HG03135 (cell line): ENCODE data around the gene OLFML1.

Experiments
- ATAC-seq: cut with Tn5 transposase; IDR thresholded peaks from one replicate; pipeline ENCODE4 v1.9.1; 2021; ENCODE audit warnings: mild to moderate bottlenecking, moderate library complexity; ENCODE audit not compliant: unreplicated experiment

OLFML1 gene

DNA sequence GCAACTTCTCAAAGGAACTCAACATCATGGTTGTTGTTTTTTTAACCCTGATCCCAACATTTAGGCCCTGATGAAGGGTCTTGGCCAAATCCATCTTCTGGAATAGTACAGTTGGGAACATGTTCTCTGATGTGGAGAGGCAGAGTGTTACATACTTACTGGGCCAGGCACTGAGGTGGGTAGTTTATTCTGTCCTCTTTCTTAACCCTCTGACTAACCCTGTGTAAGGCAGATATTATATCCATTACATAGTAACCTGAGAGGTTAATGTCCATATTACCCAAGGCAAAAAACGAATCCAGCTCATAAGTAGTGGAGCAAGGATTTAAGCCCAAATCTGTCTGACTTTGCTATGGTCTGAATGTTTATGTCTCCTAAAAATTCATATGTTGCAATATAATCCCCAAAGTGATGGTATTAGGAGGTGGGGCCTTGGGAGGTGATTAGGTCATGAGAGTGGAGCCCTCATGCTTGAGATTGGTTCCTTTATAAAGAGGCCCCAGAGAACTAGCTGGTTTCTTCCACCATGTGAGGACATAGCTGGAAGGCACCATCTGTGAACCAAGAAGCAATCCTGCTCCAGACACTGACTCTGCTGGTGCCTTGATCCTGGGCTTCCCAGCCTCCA is 44.8 kb downstream of the OLFML1 start:
- no peak for ATAC-seq

DNA sequence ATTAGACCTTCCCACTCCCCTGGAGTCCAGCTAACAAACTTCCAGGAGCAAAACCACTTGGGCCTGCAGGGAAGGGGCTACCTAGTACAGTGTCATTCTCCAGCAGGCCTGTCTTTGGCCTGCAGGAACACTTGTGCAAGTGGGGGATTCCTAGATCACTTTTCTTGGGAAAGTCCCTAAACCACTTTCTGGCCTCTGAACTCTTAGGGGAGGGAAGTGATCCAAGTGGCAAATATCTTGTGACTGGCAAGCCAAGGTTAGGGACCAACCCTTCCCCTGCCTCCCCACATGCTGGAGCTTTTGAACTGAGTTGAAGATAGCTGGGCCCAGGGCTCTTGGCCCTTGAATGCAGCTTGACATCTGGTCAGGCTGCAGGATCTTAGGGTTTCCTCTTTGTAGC is 45.7 kb downstream of the OLFML1 start:
- ATAC-seq: no peak

DNA sequence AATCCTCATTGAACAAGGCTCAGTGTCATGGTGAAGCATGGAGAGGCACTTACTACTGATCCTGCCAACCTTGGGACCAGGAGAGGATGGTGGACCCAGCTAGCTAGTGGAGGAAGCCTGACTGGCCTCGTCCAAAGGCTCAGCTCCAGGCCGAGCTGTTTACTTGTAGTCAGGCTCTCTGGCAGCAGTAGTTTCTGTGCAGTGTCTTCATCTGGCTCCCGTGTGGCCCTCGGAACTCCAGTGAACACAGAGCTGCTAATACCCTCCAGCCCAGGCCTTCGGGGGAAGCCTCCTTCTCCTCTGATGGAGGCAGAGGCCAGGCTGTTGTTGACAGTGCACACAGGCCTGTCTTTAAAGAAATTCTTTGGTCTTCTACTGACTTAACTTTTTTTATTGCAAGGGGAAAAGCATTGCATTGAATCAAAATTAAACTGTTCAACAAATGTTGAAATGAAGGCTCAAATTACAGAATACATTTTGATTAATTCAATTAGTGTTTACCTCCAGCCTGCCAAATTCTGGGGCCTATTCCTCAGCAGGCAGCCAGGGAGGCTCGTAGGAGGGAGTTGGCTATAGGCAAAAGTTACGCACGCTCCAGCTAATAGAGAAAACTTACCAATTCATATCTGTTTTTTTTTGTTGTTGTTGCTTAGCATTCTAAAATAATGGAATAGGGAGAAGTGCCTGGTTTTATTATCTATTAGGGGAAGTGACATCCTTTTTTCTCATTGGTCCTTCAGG is 47.3 kb downstream of the OLFML1 start:
- no peak for ATAC-seq

DNA sequence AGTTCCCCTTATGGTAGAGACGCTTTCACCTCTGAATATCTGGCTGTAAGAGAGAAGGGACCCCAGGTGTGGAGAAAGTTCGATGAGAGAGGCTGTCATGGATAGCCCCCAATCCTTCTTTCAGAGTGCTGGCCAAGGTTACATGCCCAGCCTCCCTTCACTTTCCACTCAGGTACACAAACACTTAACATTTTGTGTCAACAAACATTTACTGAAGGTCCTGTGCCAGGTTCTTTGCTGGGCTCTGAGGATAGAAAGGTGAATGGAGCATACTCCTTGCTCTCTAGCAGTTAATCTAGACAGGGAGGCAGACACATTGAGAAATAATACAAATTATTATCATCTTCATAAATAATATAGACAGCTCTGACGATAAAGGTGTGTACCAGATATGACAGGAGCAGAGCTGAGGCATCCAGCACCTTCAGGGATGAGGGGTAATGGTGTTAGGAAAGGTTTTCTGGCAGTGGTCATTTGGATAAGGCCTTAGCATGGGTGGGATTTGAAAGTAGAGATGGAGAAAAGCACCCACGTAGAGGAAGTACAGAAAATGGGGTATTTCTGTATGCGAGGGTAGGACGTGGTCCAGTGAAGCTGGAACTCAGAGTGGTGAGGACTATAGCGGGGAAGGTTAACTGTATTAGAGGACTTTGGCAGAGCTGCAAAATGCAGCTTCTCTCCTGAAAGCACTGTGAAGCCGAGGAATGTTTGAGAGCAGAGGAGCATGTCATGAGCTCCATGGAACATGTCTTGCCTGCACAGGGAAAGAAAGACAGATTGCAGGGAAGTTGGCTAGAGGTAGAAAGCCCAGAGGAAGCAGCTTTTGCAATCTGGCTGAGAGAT is 48.1 kb downstream of the OLFML1 start:
- ATAC-seq: no peak

DNA sequence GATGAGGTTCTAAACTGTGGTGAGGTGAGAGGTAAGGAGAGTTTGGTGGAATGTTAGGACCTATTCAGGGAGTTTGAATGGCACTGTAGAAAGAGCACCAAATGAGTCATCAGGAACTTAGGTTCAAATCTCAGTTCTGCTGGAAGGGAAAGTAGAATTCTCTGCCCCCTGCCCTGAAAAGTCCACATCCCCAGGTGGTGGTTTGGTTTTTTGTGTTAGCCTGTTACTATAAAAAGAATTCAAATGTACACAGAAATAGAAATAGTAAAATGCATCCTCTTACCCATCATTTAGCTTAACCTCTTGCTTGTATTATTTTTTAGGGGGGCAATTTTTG is 48.7 kb downstream of the OLFML1 start:
- ATAC-seq: no peak

DNA sequence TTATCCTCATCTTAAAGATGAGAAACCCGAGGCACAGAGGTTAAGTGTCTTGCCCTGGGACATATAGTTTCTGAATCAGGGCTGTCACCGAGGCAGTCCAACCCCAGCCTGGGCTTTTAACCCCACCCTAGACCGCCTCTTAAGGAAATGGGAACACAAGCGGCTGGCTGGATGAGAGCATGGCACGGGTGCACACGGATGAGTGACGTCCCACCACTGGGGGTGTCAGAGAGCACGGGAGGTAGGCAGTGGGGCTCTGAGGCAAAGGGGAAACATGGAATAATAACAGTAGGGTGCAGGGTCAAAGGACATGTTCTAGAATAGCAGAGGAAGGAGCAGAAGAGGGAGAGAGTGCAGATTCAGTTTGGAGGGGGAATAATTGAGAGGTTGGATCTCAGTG is 50.8 kb downstream of the OLFML1 start:
- no peak for ATAC-seq

DNA sequence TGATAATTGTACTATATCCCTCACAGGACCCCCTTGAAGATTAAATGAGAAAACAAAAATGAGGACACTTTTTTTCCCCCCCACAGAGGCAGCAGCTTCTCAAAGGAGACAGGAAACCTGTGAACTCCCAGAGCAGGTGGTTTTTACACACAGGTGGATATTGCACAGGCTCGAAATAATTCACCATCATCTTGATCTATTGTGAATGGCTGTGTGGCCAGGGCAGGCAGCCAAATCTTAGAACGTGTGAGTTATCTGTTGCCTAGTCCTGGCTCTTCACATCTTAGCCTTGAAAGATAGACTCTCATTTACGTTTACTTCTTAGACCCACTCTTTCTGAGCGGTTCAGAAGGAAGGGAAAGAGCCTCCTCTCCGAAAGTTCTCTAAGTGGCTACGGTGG is 52.0 kb downstream of the OLFML1 start:
- no peak for ATAC-seq

DNA sequence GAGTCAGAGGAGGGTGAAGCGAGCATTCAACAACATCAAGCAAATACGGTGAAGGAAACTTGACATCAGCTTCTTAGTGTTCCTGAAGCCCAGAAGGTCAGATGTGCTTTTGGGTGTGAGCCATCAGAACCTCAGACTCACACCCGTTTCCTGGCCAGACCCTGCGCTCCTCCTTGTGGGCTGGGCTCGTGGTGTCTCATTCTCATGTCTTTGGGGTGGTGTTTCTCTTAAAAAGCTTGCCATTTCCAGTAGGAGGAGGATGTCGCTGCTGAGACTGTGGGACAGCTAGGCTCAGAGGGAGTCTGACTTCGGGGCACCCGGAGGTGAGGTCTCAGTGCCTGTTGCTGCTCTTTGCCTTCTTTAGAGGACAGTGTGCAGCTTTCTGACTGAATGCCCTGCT is 52.7 kb downstream of the OLFML1 start:
- ATAC-seq: no peak

DNA sequence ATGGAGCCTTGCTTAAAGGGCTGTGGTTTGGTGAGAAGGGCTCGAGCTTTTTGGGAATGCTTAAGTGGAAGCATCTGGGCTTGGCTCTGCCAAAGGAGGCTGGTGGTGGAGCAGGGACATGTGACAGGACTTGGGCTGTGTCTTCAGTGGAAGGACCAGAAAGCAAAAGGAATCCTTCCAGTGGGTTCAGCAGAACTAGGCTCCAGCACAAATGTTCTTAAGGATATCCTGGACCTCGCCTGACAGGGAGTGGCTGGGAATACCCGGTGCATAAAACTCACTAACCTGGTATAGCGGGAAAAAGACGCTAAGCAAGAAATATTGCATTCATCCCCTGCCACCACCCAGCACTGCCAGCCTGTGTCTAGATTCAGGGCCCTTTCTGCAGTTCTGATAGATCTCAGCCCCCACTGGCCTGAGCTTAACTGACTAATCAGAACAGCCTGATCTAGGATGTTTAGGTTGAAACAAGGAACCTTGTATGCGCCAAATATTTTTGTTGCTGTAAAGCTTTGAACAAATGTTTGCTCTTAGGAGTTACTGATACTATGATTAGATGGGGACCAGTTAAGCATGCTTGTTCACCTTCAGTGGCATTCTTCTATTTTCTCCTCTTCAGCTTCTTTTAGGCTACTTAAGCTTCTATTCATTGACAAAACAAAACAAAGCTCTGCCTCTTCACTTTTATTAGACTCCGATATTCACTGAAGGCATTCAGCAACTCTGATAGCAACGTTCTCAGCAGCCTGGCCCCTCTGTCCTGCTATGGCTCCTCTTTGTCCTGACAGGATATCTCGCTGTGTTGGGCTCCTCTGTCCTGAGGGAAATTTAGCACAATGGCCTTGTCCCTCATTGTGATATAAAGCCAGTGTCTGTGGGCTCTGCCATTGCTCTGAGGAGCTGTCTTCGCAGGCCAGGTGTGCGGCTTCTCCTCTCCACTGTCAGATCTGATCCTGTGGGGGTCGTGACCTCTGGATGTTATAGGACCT is 53.5 kb downstream of the OLFML1 start:
- no peak for ATAC-seq

DNA sequence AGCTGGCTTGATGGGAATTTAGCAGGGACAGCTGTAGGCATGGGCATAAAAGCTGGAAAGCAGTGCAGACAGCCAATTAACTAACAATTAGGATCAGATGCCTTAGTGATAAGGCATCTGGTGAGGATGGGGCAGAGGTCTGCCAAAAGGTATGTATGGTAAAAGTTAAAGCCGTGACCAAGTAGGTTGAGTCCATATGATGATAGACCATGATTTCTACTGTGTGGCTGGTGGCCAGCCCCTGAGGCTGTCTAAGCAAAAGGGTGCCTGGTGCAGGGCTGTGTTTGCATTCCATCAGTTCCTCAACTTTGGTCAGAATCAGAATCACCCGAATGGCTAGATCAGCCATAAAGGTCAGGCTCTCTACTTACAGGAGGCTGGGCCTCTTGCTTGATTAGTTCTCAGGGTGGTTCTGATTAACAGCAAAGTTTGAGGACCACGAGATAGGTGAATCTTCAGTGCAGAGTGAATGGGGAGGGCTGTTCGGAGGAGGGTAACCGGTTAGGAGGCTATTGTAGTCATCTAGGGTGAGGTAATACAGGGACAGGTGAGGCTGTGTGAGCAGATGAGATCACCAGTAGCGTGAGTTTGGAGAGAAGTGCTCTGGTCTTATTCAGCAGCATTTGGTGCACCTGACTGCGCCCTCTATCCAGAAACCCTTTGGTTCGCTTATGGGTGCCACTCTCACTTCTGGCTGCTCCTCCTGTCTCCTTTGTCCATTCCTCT is 55.7 kb downstream of the OLFML1 start:
- no peak for ATAC-seq

DNA sequence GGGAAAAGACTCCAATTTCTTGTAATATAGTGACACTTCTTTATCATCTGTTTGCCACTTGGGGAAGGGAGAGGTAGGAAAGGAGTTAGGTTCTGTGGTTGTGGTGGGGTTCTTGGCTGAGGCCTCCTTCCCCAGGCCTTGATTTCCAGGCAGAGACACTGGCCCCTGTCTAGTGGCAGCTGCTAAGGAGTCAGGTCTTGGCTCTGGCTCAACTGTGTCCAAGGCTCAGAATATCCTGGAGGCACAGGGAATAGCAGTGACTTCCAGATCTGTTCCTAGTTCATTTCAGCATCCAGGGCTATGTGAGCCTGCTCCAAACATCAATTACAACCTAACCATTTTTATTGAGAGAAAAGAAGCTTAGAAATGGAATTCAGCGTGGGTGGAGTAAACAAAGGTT is 58.0 kb downstream of the OLFML1 start:
- ATAC-seq: no peak

DNA sequence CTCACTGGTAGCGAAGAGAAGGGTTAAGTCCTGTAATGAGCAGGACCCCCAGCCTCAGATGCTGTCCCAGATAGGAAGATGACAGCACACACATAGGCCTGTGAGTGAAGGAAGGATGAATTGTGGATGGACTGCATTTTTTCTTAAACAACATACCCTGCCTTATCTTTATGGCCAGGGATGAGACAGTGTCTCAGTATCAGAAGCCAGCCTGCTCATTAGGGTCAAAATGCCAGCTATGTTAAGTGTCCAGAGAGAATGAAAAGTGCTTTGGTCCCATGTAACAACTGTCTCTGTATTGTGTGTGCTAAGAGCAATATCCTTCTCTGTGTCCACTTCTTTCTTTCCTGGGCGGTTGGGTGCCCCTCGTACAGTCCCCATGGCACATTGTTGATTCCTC is 58.7 kb downstream of the OLFML1 start:
- no peak for ATAC-seq

DNA sequence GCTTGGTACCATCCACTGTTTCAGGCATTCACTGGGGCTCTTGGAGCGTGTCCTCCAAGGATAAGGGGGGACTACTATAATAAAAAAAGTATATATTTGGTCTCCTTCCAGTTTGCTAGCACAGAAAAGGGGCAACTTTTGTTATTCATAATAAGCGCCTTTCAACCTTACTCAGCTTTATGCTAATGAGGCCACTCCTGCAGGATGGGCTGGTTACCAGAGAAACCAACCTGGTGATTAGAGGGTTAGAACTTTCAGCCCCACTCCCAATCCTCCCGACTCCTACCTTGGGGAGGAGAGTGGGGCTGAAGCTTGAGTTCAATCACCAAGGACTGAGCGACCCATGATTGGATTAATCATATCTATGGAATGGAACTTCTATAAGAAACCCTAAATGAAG is 60.3 kb downstream of the OLFML1 start:
- no peak for ATAC-seq

DNA sequence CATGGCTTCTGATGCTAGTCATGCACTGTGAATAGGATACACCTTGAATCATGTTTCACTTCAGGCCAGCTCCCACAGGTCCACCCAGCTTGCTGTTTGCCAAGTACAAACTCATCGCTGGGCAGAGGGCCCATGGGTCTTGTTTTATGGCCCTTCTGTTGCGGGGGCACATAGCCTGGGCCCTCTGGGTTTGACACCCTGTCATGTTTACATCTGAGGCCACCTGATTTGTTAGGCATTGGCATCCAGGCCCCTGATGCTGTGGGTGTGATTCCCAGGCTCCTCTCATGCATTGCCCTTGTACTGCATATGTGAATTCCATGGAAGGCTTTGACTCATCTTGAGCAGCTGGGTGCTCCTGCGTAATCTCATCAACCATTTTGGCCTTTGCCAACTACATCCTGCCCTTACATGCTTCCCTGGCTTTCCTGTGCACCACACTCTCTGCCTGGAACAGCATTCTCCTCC is 61.1 kb downstream of the OLFML1 start:
- no peak for ATAC-seq

DNA sequence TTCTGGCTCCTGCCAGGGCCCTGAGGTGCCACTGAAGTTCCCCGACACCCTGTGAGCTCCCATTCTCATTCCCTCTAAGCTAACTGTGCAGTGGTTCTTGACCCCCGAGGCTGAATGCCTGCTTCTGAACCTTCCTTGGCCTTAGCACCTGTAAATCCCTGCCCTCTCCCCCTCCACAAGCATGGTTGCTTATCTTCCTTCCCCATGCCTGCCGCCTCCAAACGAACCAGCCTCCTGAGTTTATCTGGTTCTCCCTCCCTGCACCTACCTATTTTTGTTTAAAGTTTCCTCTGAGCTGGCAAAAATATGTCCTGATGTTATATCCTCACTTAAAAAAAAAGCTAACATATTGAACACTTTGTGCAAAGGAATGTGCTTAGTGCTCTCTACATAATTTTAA is 62.4 kb downstream of the OLFML1 start:
- no peak for ATAC-seq

DNA sequence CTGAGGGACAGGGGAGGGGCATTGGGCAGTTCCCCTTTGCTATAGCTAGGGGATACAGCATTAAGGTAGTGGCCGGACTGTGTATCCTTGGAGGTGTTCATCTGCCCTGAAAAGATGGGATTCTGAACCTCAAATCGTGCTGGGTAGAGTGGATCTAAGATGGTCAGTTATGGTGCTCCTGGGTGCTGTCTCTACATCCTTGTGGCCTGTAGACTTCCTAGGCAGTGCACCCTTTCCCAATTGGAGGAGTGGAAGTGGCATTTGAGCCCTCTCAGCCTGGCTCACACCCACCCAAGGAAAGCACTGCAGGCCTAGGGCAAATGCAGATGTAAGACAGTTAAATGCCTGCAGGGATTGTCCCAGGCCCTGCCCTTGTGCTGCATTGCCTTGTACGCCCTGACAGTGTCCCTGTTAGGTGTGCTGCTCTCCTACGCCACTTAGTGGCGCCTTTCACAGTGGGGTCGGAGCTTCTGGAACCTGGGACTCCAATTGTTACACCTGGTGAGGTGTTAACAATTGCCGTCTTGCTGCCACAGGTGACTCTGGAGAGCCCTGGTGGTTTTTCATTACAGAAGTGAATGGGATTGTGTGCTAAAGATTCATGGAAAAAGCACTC is 63.5 kb downstream of the OLFML1 start:
- ATAC-seq: no peak

DNA sequence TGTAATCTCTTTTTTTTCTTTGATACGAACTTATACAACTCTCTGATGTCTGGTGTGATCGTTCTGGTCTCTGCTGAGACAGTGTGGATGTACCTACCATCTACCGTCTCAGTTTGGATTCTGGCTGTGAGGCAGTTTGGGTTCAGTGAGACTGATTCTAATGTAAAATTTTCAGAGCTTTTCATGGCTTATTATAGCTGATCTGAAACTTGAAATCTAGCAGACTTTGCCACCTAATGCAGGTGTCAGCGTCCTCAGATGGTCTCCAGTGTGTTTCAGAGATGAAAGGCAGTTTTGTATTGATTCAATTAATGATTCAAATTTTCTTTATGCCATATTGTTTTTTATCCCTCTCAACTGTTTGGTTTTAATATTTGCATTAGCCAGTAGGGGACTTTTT is 64.4 kb downstream of the OLFML1 start:
- ATAC-seq: no peak

DNA sequence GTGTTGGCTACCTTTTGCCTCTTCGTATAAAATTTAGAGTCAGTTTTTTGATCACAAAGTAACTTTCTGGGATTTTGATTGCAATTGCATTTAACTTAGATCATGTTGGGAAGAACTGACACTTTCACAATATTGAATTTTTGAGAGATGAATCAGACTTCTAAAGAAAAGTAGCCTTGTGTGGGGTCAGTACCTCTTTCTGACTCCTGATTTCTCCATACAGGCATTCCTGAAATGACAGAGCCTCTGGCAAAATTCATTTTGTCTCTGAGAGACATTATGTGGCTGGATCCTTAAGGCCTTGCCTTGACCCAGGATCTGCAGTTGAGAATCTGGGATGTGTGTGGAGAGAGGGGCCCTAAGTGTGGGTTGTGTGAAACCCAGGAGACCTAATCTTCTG is 66.3 kb downstream of the OLFML1 start:
- no peak for ATAC-seq

DNA sequence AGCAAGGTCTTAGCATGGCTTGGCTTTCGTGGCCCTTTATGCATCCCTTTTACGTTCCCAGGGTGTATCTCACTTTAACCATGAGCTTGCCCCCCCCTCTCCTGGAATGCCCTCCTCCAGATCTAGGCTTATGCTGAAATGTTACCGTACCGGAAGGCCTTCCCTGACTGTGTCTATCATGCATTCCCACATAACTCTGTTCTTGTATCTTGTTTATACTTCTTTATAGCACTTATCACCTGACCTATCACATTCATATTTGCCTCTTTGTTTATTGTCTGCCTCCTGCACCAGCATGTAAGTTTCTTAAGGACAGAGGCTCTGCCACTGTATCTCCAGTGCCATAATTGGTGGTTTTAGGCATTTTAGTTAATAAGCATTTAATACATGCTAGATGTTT is 67.4 kb downstream of the OLFML1 start:
- ATAC-seq: no peak
